Measurements from ENCODE around the gene JARID2.
A peak's percentile ranks its signal among the peaks of the same experiment; 100 is the strongest.
"Not testable (repeated sequence)": the region's sequence is repeated elsewhere in the genome, so short reads cannot be mapped to it uniquely, and the experiment has no call there.

Gene JARID2

GRCh38 chr6:15531973-15532372, 286.1 kb downstream of the JARID2 start:
- no peak for DNase-seq

GRCh38 chr6:15533379-15534026, 287.6 kb downstream of the JARID2 start:
- DNase-seq = no peak

- DNase-seq = no peak
Measured at GRCh38 chr6:15534974-15535373, 289.1 kb downstream of the JARID2 start.

GRCh38 chr6:15535495-15536197, 289.8 kb downstream of the JARID2 start:
- no peak for DNase-seq

- no peak for DNase-seq
Measured at GRCh38 chr6:15536198-15536955, 290.5 kb downstream of the JARID2 start.

- DNase-seq = no peak
Measured at GRCh38 chr6:15538106-15538505, 292.2 kb downstream of the JARID2 start.

GRCh38 chr6:15538766-15539495, 293.1 kb downstream of the JARID2 start:
- no peak for DNase-seq

- DNase-seq = no peak
Measured at GRCh38 chr6:15539722-15540270, 293.9 kb downstream of the JARID2 start.

GRCh38 chr6:15543332-15543917, 297.6 kb downstream of the JARID2 start:
- DNase-seq = not testable (repeated sequence)

GRCh38 chr6:15544321-15544900, 298.5 kb downstream of the JARID2 start:
- no peak for DNase-seq

GRCh38 chr6:15546591-15546990, 300.7 kb downstream of the JARID2 start:
- no peak for DNase-seq

GRCh38 chr6:15547400-15547799, 301.5 kb downstream of the JARID2 start:
- DNase-seq = no peak

GRCh38 chr6:15549371-15549770, 303.5 kb downstream of the JARID2 start:
- DNase-seq = peak; percentile 69

GRCh38 chr6:15550546-15551123, 304.8 kb downstream of the JARID2 start:
- no peak for DNase-seq

GRCh38 chr6:15551262-15551661, 305.4 kb downstream of the JARID2 start:
- DNase-seq = no peak

- no peak for DNase-seq
Measured at GRCh38 chr6:15551798-15552197, 305.9 kb downstream of the JARID2 start.

GRCh38 chr6:15553031-15553430, 307.2 kb downstream of the JARID2 start:
- DNase-seq = no peak

GRCh38 chr6:15553736-15554294, 307.9 kb downstream of the JARID2 start:
- DNase-seq = no peak

- no peak for DNase-seq
Measured at GRCh38 chr6:15554728-15555100, 308.8 kb downstream of the JARID2 start.

- DNase-seq = no peak
Measured at GRCh38 chr6:15555101-15556038, 309.5 kb downstream of the JARID2 start.

All from RPMI8226 (cell line).